ENCODE results near the gene IFT81.

- TF ChIP-seq POLR2A (IDR thresholded peaks at IDR 0.05) (no peak), CTCF (IDR thresholded peaks at IDR 0.05) (no peak)
Observed at GRCh38 chr12:110111476-110112334, 12.5 kb upstream of the IFT81 start.

Data from uterus (tissue), 2 donors.